WTC11 (cell line): ENCODE results near the gene CFI. TPM values are rescaled to one million over a fixed set of nuclear protein-coding genes. Genes with fewer than 3 reads are reported as not detected.

Experiments
- ATAC-seq: fragments of 200-7000 bp; cut with Tn5 transposase; 2 replicates; pipeline ENCODE4 v1.10.0; 2021; ENCODE audit warnings: mild to moderate bottlenecking, moderate library complexity
- CTCF ChIA-PET: fragments of 300-600 bp; sonication (Branson Sonifier 250); formaldehyde crosslinking; loops from one replicate; lab custom pipeline; 2021; ENCODE audit warnings: antibody characterized with exemption; lab: Charles Lee
- POLR2A ChIA-PET: fragments of 350-600 bp; sonication (Branson Sonifier 250); formaldehyde crosslinking; loops from one replicate; lab custom pipeline; 2021; ENCODE audit warnings: antibody characterized with exemption; lab: Charles Lee
- DNase-seq: peaks from one replicate; pipeline ENCODE4 v3.0.0; 2021; ENCODE audit warnings: low spot score
- H3K27ac Mint-ChIP-seq: 2 replicates; pipeline ENCODE4 v1.8.0; 2021; ENCODE audit warnings: mixed read lengths
- H3K27me3 Mint-ChIP-seq: 2 replicates; pipeline ENCODE4 v1.8.0; 2021; ENCODE audit warnings: low read depth, mild to moderate bottlenecking, moderate library complexity, mixed read lengths
- H3K36me3 Mint-ChIP-seq: 2 replicates; pipeline ENCODE4 v1.8.0; 2021; ENCODE audit warnings: mixed read lengths
- H3K4me1 Mint-ChIP-seq: 2 replicates; pipeline ENCODE4 v1.8.0; 2022; ENCODE audit warnings: mixed read lengths
- H3K4me3 Mint-ChIP-seq: 2 replicates; pipeline ENCODE4 v1.8.0; 2021; ENCODE audit warnings: mild to moderate bottlenecking, moderate library complexity, mixed read lengths
- H3K9me3 Mint-ChIP-seq: 2 replicates; pipeline ENCODE4 v1.8.0; 2021; ENCODE audit warnings: mixed read lengths
- ATF2 ChIP-seq: sonication (generic); formaldehyde crosslinking; IDR thresholded peaks from 2 replicates; pipeline ENCODE4 v1.8.1; 2022; ENCODE audit warnings: low read depth, missing genetic modification reagents, borderline replicate concordance
- GABPB1 ChIP-seq: sonication (generic); formaldehyde crosslinking; IDR thresholded peaks from 2 replicates; pipeline ENCODE4 v1.8.1; 2023; ENCODE audit warnings: mild to moderate bottlenecking, missing genetic modification reagents
- MYBL2 ChIP-seq: sonication (generic); formaldehyde crosslinking; IDR thresholded peaks from 2 replicates; pipeline ENCODE4 v1.8.1; 2023; ENCODE audit warnings: mild to moderate bottlenecking, moderate library complexity, missing genetic modification reagents
- NR2C2 ChIP-seq: sonication (generic); formaldehyde crosslinking; IDR thresholded peaks from 2 replicates; pipeline ENCODE4 v1.8.0; 2022; ENCODE audit warnings: mild to moderate bottlenecking, missing genetic modification reagents
- NR3C1 ChIP-seq: sonication (generic); formaldehyde crosslinking; conservative IDR thresholded peaks from 2 replicates; pipeline ENCODE4 v1.8.1; 2023; ENCODE audit warnings: low read depth, mild to moderate bottlenecking, missing genetic modification reagents
- RELA ChIP-seq: sonication (generic); formaldehyde crosslinking; IDR thresholded peaks from 2 replicates; pipeline ENCODE4 v1.8.1; 2022; ENCODE audit warnings: missing genetic modification reagents, mild to moderate bottlenecking, borderline replicate concordance
- STAT6 ChIP-seq: sonication (generic); formaldehyde crosslinking; conservative IDR thresholded peaks from 2 replicates; pipeline ENCODE4 v1.8.1; 2023; ENCODE audit warnings: mild to moderate bottlenecking, low read depth, missing genetic modification reagents, moderate library complexity
- TEAD1 ChIP-seq: sonication (generic); formaldehyde crosslinking; IDR thresholded peaks from 2 replicates; pipeline ENCODE4 v1.8.0; 2022; ENCODE audit warnings: mild to moderate bottlenecking, missing genetic modification reagents
- TEAD4 ChIP-seq: sonication (generic); formaldehyde crosslinking; IDR thresholded peaks from 2 replicates; pipeline ENCODE4 v1.8.0; 2022; ENCODE audit warnings: mild to moderate bottlenecking, missing genetic modification reagents
- USF1 ChIP-seq: sonication (generic); formaldehyde crosslinking; IDR thresholded peaks from 2 replicates; pipeline ENCODE4 v1.8.0; 2022; ENCODE audit warnings: mild to moderate bottlenecking, missing genetic modification reagents
- ZNF219 ChIP-seq: sonication (generic); formaldehyde crosslinking; IDR thresholded peaks from 2 replicates; pipeline ENCODE4 v1.8.0; 2023; ENCODE audit warnings: missing genetic modification reagents, mild to moderate bottlenecking, borderline replicate concordance
- ZNF416 ChIP-seq: fragments of 250-450 bp; sonication (Bioruptor Pico); IDR thresholded peaks from 2 replicates; pipeline ENCODE4 v1.9.0; 2021; ENCODE audit warnings: mild to moderate bottlenecking, inconsistent platforms
- ZNF425 ChIP-seq: fragments of 250-450 bp; sonication (Bioruptor Pico); conservative IDR thresholded peaks from 2 replicates; pipeline ENCODE4 v1.9.0; 2021; ENCODE audit warnings: mild to moderate bottlenecking
- ZNF671 ChIP-seq: fragments of 250-450 bp; sonication (Bioruptor Pico); IDR thresholded peaks from 2 replicates; pipeline ENCODE4 v1.8.0; 2021; ENCODE audit warnings: mild to moderate bottlenecking
- total RNA-seq: library from RNA; stranded (reverse); gene quantifications from 3 replicates; pipeline ENCODE4 v1.2.3, GENCODE V29; 2021
- TF ChIP-seq, protein P1 (sequence below): sonication (generic); formaldehyde crosslinking; IDR thresholded peaks from 2 replicates; pipeline ENCODE4 v1.8.1; 2023; ENCODE audit warnings: mild to moderate bottlenecking, missing genetic modification reagents, borderline replicate concordance
- TF ChIP-seq, protein P2 (sequence below): sonication (generic); formaldehyde crosslinking; IDR thresholded peaks from 2 replicates; pipeline ENCODE4 v1.8.1; 2023; ENCODE audit warnings: mild to moderate bottlenecking, moderate library complexity, missing genetic modification reagents

CFI gene
- total RNA-seq, 1 experiment from 2014 or later = not detected

- TF ChIP-seq NR3C1 (CRISPR knock-in tag) = no peak
- no peak for TF ChIP-seq TEAD4 (CRISPR knock-in tag)
- TF ChIP-seq TEAD1 = no peak; the same call in none of the 2 replicates
- TF ChIP-seq ZNF219 (CRISPR knock-in tag) = no peak
- TF ChIP-seq MYBL2 (CRISPR knock-in tag) = peak; percentile 74; the same call in 1 of the 2 replicates
- TF ChIP-seq USF1 (CRISPR knock-in tag) = peak; percentile 85
- no peak for TF ChIP-seq NR2C2
- TF ChIP-seq, protein P1, sequence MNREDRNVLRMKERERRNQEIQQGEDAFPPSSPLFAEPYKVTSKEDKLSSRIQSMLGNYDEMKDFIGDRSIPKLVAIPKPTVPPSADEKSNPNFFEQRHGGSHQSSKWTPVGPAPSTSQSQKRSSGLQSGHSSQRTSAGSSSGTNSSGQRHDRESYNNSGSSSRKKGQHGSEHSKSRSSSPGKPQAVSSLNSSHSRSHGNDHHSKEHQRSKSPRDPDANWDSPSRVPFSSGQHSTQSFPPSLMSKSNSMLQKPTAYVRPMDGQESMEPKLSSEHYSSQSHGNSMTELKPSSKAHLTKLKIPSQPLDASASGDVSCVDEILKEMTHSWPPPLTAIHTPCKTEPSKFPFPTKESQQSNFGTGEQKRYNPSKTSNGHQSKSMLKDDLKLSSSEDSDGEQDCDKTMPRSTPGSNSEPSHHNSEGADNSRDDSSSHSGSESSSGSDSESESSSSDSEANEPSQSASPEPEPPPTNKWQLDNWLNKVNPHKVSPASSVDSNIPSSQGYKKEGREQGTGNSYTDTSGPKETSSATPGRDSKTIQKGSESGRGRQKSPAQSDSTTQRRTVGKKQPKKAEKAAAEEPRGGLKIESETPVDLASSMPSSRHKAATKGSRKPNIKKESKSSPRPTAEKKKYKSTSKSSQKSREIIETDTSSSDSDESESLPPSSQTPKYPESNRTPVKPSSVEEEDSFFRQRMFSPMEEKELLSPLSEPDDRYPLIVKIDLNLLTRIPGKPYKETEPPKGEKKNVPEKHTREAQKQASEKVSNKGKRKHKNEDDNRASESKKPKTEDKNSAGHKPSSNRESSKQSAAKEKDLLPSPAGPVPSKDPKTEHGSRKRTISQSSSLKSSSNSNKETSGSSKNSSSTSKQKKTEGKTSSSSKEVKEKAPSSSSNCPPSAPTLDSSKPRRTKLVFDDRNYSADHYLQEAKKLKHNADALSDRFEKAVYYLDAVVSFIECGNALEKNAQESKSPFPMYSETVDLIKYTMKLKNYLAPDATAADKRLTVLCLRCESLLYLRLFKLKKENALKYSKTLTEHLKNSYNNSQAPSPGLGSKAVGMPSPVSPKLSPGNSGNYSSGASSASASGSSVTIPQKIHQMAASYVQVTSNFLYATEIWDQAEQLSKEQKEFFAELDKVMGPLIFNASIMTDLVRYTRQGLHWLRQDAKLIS (CRISPR knock-in tag) = no peak
- no peak for TF ChIP-seq ZNF416 (CRISPR knock-in tag)
- no peak for TF ChIP-seq ZNF671 (CRISPR knock-in tag)
- TF ChIP-seq ATF2 = no peak; the same call in 1 of the 2 replicates
- no peak for TF ChIP-seq ZNF425
- TF ChIP-seq, protein P2, sequence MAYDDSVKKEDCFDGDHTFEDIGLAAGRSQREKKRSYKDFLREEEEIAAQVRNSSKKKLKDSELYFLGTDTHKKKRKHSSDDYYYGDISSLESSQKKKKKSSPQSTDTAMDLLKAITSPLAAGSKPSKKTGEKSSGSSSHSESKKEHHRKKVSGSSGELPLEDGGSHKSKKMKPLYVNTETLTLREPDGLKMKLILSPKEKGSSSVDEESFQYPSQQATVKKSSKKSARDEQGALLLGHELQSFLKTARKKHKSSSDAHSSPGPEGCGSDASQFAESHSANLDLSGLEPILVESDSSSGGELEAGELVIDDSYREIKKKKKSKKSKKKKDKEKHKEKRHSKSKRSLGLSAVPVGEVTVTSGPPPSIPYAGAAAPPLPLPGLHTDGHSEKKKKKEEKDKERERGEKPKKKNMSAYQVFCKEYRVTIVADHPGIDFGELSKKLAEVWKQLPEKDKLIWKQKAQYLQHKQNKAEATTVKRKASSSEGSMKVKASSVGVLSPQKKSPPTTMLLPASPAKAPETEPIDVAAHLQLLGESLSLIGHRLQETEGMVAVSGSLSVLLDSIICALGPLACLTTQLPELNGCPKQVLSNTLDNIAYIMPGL = no peak
- TF ChIP-seq RELA = no peak
- TF ChIP-seq, all 79 proteins: peak for 14
Measured at GRCh38 chr4:109815151-109816081, 13.6 kb upstream of the CFI start, which contains the start of gene GAR1 (continued).

- Mint-ChIP-seq H3K9me3 (no peaks in the 10 kb centered on the region), H3K4me3 (no peak overlapping the region), H3K27me3 (no peaks in the 10 kb centered on the region), H3K36me3 (no peaks in the 10 kb centered on the region), H3K4me1 (peaks cover 23% of the 10 kb centered on the region), H3K27ac (no peak overlapping the region)
- POLR2A ChIA-PET = interaction anchor here (0.5 kb wide), 1 partner anchor 252 kb away, joined by 3 read pairs; the partner anchor contains the start of gene MCUB
- DNase-seq = no peak
- CTCF ChIA-PET = no interaction called here
- ATAC-seq = no peak
- TF ChIP-seq STAT6 (CRISPR knock-in tag) = no peak
- TF ChIP-seq ZNF425 = no peak
- TF ChIP-seq GABPB1 = no peak
Measured at GRCh38 chr4:109811707-109812106, 9.9 kb upstream of the CFI start.
